ENCODE results near the gene VOPP1.

The VOPP1 gene

DNA sequence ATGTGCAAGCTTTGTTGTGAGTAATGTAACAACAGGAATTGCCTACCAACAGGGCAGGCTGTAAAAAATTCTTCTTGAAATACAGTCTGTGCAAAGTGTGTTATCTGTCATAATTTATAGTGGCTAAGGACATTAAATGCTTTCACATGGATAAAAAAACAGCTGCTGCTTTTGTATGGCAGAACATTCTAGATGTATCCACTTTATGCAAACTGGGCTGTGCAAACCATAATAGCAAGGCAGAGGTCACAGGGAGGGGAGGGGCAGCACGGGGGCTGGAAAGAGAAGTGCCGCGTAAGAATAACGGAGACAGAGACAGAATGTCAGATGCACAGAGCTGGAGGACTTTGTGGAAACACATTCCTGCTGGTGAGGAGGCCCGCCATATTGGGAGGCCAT lies 86.1 kb downstream of the VOPP1 start:
- no peak overlapping the region for H3K27ac Mint-ChIP-seq

DNA sequence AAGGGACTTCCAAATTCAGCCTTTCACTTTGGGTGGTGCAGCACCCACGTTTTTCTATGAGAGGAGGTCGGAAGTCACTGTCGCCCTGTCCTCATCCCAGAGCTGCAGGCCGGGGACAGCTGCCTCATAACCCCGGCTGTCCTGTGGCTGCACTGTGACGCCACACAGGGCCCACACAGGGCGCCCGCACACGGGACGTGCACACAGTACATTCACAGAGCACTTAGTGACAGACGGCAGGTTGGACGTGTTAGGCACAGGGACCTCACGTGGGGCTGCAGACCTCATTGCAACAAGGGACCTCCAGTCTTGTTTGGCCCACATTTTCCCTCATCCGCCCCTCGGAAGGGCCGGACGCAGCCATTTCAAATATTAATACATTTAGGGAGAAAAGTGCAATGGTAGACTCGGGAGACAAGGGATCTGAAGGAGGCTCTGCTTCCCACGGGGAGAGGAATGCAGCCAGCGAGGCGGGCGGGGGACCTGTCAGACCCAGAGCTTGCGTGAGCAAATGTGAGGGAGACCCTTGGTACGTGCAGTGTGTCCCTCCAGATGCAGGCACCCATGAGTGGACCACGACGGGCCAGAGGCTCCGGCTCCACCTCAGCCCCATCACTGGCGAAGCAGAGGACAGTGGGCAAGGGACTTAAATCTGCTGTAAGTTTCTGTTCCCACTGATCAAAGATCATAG lies 86.7 kb downstream of the VOPP1 start:
- Mint-ChIP-seq H3K36me3 (peaks cover 26% of the 10 kb centered on the region), H3K4me1 (peaks cover 80% of the 10 kb centered on the region), H3K4me3 (no peak overlapping the region), H3K9me3 (no peaks in the 10 kb centered on the region), H3K27ac (peak overlapping the region; percentile 43), H3K27me3 (no peaks in the 10 kb centered on the region)

More for the DNA sequence above, 86.1 kb downstream of the VOPP1 start:
- Mint-ChIP-seq H3K36me3 (peaks cover 26% of the 10 kb centered on the region), H3K27me3 (no peaks in the 10 kb centered on the region), H3K4me1 (peaks cover 80% of the 10 kb centered on the region), H3K4me3 (no peak overlapping the region), H3K9me3 (no peaks in the 10 kb centered on the region)

DNA sequence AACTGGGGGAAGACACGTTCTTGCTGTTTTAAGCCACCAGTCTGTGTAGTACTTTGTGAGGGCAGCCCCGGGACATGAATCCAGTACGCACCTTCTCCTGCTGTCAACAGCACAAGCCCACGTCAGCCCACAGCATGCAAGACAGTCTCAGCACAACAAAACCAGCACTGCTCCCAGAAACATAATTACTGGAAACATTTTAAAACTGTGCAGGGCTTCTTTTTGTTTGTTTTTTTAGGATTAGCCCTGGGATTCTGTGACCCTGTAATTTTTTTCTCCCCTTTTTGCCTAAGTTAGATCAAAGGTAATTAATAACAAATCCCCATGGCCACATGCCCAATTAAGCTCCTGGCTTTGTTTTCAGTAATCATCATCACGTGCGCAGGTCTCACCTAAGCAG lies 87.5 kb downstream of the VOPP1 start:
- Mint-ChIP-seq H3K27me3 (no peaks in the 10 kb centered on the region), H3K4me1 (peaks cover 84% of the 10 kb centered on the region), H3K4me3 (no peak overlapping the region), H3K27ac (peak overlapping the region; percentile 68), H3K9me3 (no peaks in the 10 kb centered on the region), H3K36me3 (peaks cover 25% of the 10 kb centered on the region)

DNA sequence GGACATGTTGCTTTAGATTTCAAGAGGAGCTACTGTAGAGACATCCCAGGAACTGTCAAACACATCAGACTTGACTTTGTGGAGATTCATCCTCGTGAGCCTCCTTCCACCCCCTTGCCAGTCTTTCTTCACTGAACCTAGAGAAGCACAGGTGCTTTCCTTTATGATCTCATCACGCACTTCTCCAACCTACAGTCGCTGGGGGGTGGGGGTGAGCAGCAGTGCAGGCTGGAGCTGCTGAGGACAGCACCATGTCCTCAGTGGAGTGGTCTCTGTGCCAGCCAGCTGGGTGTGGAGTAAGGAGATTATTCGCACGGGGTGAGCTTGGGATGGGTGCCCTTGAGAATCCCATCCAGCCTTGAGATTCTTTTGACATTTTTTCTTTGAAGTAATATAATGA lies 88.1 kb downstream of the VOPP1 start:
- Mint-ChIP-seq H3K4me3 (no peak overlapping the region), H3K4me1 (peaks cover 84% of the 10 kb centered on the region), H3K36me3 (peaks cover 22% of the 10 kb centered on the region), H3K9me3 (no peaks in the 10 kb centered on the region), H3K27me3 (no peaks in the 10 kb centered on the region), H3K27ac (peak overlapping the region; percentile 33)

DNA sequence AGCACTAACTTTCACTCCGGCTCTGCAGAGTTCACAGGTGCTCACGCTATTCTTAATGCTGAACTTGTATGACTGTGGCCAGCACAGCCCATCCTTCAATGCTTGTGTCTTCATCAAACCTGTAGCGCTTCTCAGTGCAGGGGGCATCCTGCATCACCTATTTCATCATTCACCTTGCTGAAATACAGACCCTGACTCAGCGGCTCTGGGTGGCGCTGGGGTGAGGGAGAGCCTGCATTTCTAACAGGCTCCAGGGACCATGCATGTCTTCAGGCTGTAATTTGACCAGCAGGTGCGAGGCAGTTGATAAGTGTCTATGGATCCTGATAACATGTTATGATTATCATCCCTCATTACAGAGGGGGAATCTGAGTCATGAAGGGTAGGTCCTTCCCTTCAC lies 89.3 kb downstream of the VOPP1 start:
- H3K9me3 Mint-ChIP-seq, result no peaks in the 10 kb centered on the region
- H3K36me3 Mint-ChIP-seq, result peaks cover 24% of the 10 kb centered on the region
- no peaks in the 10 kb centered on the region for H3K27me3 Mint-ChIP-seq
- no peak overlapping the region for H3K4me3 Mint-ChIP-seq
- H3K27ac Mint-ChIP-seq, result no peak overlapping the region
- H3K4me1 Mint-ChIP-seq, result peaks cover 81% of the 10 kb centered on the region

DNA sequence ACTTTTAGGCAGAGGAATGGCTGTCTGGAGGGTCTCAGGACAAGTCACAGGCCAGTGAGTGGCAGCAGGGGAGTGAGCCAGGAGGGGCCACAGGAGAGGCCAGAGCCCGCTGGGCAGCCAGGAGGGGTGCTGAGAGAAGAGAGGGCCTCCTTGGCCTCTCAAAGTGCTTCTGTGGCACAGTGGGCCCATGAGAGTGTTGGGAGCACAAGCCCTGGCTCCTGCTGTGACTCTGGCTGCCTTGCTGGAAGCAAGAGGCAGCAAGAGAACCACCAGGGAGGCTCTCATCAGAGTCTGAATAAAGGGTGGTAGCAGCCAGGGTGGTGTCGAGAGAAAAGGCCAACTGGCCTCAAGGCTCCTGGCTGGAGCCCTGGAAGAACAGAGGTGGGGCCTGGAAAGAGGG lies 91.1 kb downstream of the VOPP1 start:
- Mint-ChIP-seq H3K36me3 (peaks cover 32% of the 10 kb centered on the region), H3K4me3 (no peak overlapping the region), H3K27ac (peak overlapping the region; percentile 86), H3K9me3 (no peaks in the 10 kb centered on the region), H3K27me3 (no peaks in the 10 kb centered on the region), H3K4me1 (peaks cover 85% of the 10 kb centered on the region)

DNA sequence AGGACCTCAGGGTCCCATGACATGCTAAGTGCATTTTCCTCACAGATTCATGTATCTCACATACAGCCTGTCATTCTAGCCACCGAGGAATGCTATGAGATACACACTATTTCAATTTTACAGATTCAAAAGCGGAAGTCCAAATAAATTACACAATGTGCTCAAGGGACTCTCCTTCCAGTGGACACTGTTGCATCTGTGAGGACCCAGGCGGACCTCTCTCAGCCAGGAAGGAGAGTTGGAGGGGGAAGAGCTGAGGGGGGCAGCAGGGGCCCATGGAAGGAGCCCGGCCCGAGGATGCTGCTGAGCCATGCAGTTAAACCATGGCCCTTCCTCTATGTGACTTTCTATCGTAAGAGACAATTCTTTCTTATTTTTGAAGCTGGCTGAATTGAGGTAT lies 93.6 kb downstream of the VOPP1 start:
- peaks cover 21% of the 10 kb centered on the region for H3K36me3 Mint-ChIP-seq

DNA sequence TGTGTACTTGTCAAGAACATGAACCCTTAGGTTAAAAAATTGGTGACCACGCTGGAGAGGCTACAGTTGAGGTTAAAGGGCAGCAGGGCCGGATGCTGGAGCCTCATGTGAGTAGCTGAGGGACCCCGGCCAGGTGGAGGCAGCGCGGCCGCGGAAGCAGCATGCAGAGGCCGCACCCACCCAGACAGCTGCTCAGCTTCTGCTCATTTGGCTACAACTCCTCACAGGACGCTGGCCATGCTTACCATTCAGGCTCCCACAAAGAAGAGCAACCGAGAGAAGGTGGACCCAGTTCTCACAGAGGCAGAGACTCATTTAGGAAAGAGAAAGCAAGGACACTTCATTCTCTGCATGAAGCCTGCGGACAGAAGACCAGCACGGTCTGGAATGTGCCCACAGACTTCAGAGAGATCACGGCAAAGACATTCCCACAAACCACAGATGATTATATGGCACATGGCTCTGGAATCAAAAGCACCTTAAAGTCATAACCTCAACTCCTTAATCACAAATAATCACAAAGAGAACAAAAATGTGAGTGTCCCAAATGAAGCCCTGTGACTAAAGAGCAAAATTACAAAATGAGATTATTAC lies 94.4 kb downstream of the VOPP1 start:
- peaks cover 18% of the 10 kb centered on the region for H3K36me3 Mint-ChIP-seq
- no peaks in the 10 kb centered on the region for H3K27me3 Mint-ChIP-seq
- H3K9me3 Mint-ChIP-seq, result no peaks in the 10 kb centered on the region
- H3K27ac Mint-ChIP-seq, result peak overlapping the region; percentile 95
- peaks cover 86% of the 10 kb centered on the region for H3K4me1 Mint-ChIP-seq
- H3K4me3 Mint-ChIP-seq, result no peak overlapping the region

More for the DNA sequence above, 93.6 kb downstream of the VOPP1 start:
- H3K27me3 Mint-ChIP-seq, result no peaks in the 10 kb centered on the region
- H3K4me1 Mint-ChIP-seq, result peaks cover 86% of the 10 kb centered on the region
- H3K27ac Mint-ChIP-seq, result peak overlapping the region; percentile 84
- no peaks in the 10 kb centered on the region for H3K9me3 Mint-ChIP-seq
- H3K4me3 Mint-ChIP-seq, result no peak overlapping the region

DNA sequence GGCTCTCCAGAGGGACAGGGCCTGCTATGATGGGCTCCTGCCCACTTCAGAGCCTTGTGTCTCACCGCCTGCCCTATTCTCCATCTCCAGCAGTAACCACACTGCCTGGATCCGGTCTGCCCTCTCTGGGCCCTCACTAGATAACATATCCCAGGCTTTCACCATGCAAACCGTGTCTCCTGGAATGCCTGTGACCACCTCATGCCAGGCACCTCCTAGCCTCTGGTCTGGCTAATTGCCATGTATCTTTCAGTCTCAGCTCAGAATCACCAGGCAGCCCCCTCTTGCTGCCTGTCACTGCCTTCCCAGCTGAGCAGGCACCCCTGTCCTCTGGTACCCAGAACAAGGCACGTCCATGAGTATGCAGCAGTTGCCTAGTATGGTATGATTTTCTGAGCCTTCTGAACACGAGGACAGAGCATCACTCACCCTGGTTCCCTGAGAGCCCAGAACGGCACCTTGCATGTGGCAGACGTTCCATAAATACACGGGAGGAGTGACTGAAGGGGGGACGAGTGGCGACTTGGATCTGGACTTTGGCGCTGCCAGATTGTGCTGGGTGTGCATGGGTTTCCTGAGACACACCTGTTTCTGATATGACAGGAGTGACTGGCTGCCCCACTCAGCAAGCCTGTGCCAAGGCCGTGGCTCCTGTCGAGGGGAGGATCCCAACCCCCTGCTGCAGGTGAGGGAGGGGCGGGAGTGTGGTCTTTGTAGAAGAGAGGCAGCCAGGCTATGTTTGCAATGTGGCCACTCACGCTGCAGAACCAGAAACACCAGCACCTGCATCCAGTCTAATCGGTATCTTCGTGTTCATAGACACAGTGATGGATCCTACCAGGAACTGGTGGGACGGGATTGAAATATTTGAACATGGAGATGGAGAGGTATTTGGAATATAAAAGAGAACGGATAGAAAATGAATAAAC lies 95.2 kb downstream of the VOPP1 start:
- Mint-ChIP-seq H3K36me3 (peaks cover 18% of the 10 kb centered on the region), H3K27me3 (no peaks in the 10 kb centered on the region), H3K27ac (peak overlapping the region; percentile 95), H3K4me3 (peak overlapping the region; percentile 51), H3K4me1 (peaks cover 78% of the 10 kb centered on the region), H3K9me3 (no peaks in the 10 kb centered on the region)

DNA sequence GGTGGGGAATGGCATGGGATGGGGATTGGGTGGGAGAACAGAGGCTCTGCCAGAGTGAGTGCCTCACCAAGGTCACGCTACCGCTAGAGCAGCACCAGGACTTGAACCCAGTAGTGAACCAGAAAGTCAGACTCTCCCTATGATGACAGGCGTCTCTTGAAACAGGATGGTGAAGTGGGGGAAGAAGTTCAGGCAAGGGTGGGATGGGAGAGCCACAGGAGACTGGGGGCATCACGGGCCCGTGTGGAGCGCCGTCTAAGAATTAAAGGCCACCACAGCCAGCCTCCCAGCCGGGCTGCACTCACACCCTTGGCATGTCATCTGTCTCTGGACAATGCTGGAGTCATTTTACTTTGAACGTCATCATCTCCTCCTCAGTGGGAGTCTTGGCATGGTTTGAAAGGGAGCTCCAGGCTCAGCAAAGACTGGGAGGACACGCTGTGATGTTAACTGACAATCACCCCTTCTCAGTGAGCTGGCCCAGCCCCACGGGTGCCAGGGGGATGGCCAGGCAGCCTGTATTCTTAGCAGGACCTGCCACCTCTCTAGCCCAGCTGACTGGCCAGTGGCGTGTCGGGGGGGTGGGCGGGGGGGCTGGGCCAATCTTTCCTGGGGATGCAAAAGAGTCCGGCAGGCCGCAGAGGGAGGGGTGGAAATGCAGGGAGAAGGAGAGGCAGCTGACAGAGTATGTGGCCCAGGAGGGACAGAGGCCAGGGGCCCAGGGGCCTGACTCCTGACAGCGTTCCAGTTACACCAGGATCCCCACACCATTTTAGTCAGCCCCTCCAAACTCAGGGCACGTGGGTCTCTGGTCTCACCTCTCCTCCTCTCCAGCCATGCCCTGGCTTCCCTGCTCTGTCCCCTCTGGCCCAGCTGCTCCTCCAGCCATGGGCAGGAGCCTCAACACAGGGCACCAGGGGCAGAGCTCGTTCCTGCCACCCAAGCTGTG lies 96.2 kb downstream of the VOPP1 start:
- peak overlapping the region; percentile 95 for H3K27ac Mint-ChIP-seq
- peaks cover 80% of the 10 kb centered on the region for H3K4me1 Mint-ChIP-seq

DNA sequence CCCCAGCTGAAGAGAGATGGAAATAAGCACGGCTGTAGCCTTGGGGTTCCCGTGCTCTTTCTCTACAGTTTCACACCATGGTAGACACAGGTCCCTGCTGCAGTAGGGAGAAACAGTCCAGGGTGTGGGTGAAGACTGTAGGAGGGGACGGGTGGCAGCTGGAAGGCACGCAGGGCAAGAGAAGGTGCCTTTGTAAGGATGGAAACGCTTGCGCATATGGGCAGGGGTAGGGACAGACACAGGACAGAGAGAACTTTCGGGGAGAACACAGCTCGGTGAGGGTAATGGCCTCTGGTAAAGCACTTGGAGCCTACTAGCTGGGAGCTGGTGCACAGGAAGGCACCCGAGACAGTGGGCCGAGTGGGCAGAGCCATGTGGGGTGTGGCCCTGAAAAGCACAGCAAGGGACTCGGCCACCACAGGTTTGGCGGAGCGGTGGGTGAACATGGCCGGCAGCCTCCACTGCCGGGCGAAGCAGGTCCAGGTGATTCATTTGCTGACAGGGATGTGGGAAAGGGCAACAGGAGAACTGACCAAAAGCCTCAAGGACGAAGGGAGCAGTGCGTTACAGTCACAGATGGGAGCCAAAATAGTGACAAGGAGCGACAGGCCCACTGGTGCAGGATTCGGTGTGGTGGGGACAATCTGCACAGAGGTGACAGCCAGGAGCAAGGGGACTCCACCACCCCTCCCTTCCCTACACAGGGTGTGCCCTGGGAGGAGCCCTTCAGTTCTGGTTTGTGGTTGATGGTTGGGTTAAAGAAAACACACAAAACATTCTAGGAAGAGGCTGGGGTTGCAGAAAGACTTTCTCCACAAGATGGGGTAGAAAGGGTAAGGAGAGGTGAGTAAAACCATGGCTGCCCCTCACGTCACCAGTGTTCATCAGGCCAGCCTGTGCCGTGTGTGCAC lies 97.1 kb downstream of the VOPP1 start:
- Mint-ChIP-seq H3K27me3 (no peaks in the 10 kb centered on the region), H3K27ac (peak overlapping the region; percentile 93), H3K4me3 (peak overlapping the region; percentile 53), H3K36me3 (peaks cover 11% of the 10 kb centered on the region), H3K9me3 (no peaks in the 10 kb centered on the region), H3K4me1 (peaks cover 76% of the 10 kb centered on the region)

More for the DNA sequence above, 96.2 kb downstream of the VOPP1 start:
- H3K27me3 Mint-ChIP-seq, result no peaks in the 10 kb centered on the region
- H3K9me3 Mint-ChIP-seq, result no peaks in the 10 kb centered on the region
- peak overlapping the region; percentile 53 for H3K4me3 Mint-ChIP-seq
- peaks cover 18% of the 10 kb centered on the region for H3K36me3 Mint-ChIP-seq

DNA sequence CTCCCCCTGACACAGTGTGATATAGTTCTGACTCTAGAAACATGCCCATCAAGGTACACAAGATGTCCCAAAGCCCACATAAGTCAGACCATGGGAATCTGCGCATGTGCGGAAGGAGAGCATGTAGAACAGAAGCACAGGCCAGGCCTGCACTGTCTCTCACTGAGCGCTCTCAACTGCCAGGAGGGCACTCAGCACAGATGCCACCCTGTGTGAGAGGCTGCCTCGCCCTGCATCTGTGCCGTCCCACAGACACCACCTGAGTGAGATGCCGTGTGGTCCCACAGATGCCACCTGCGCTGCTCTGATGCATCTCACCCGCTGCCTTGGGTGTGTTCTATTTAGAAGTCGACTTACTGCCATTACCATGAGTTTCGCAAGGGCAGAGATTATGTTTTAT lies 98.4 kb downstream of the VOPP1 start:
- Mint-ChIP-seq H3K27ac (peak overlapping the region; percentile 93), H3K4me3 (peak overlapping the region; percentile 36), H3K4me1 (peaks cover 81% of the 10 kb centered on the region)

DNA sequence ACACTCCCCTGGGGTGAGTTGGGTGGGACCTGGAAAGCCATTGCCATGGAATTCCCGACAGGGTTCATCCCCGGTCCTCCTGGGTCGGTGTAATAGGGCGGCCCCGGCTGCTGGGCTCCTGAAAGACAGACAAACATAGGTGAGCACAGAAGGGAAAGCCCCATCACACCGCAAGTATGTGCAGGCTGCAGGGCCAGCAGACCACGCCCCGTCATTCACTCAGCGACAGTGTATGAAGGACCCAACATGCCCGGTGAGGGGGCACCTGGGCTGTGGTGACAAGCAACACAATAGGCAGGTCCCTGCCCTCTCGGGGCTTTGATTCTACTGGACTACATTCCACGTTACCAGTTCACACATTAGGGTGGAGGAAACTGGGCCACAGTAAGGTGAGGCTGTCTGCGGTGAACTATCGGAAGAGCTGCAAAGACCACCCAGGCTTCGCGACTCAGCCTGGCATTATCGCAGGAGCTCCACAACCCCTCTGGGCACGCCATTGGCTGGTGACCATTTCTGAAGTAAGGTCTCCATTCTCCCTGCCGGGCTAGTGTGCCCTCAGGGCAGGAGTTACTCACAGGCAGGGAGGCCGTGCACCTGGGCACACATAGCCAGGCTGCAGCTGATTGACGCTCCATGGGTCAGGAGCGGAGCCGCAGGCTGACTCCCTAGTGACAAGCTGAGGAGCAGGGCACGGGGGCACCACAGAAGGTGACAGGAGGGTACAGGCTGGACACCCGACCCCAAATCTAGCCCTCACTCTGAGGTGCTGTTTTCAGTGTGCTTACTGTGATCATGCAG lies 99.2 kb downstream of the VOPP1 start:
- Mint-ChIP-seq H3K9me3 (no peaks in the 10 kb centered on the region), H3K36me3 (peaks cover 10% of the 10 kb centered on the region), H3K4me1 (peaks cover 82% of the 10 kb centered on the region), H3K27me3 (no peaks in the 10 kb centered on the region), H3K27ac (no peak overlapping the region), H3K4me3 (no peak overlapping the region)

More for the DNA sequence above, 98.4 kb downstream of the VOPP1 start:
- Mint-ChIP-seq H3K36me3 (peaks cover 11% of the 10 kb centered on the region), H3K27me3 (no peaks in the 10 kb centered on the region), H3K9me3 (no peaks in the 10 kb centered on the region)
